GM18499 (cell line): Measurements from ENCODE around the gene METAP1D.
"Not testable (repeated sequence)": the region's sequence is repeated elsewhere in the genome, so short reads cannot be mapped to it uniquely, and the experiment has no call there.

Experiments used
- ATAC-seq: cut with Tn5 transposase; IDR thresholded peaks from one replicate; pipeline ENCODE4 v1.9.1; 2021; ENCODE audit warnings: moderate number of reproducible peaks; ENCODE audit not compliant: insufficient read depth, unreplicated experiment

The METAP1D gene

GRCh38 chr2:171999604-172000469 is at the start of gene METAP1D:
Gene METAP1D (plus strand): TSS chr2:171999953. CDS start chr2:171999970, 17 bp downstream.
- no peak for ATAC-seq

- ATAC-seq: no peak
Observed at GRCh38 chr2:171952276-171952675, 47.5 kb upstream of the METAP1D start.

GRCh38 chr2:171952748-171953147 is 47.0 kb upstream of the METAP1D start:
- ATAC-seq: no peak

GRCh38 chr2:171956135-171956825 is 43.5 kb upstream of the METAP1D start:
- no peak for ATAC-seq

- ATAC-seq: no peak
Observed at GRCh38 chr2:171957061-171957460, 42.7 kb upstream of the METAP1D start.

GRCh38 chr2:171958475-171958874 is 41.3 kb upstream of the METAP1D start:
- ATAC-seq: no peak

- ATAC-seq: no peak
Observed at GRCh38 chr2:171959998-171960397, 39.8 kb upstream of the METAP1D start.

GRCh38 chr2:171960570-171960969 is 39.2 kb upstream of the METAP1D start:
- no peak for ATAC-seq

GRCh38 chr2:171963198-171963597 is 36.6 kb upstream of the METAP1D start:
- no peak for ATAC-seq

- ATAC-seq: no peak
Observed at GRCh38 chr2:171964308-171964707, 35.4 kb upstream of the METAP1D start.

- no peak for ATAC-seq
Observed at GRCh38 chr2:171965238-171965637, 34.5 kb upstream of the METAP1D start.

- no peak for ATAC-seq
Observed at GRCh38 chr2:171965661-171966060, 34.1 kb upstream of the METAP1D start.

- ATAC-seq: no peak
Observed at GRCh38 chr2:171966235-171966634, 33.5 kb upstream of the METAP1D start.

GRCh38 chr2:171966688-171967087 is 33.1 kb upstream of the METAP1D start:
- ATAC-seq: no peak

- ATAC-seq: no peak
Observed at GRCh38 chr2:171968509-171968908, 31.2 kb upstream of the METAP1D start.

- ATAC-seq: no peak
Observed at GRCh38 chr2:171972329-171972982, 27.3 kb upstream of the METAP1D start.

GRCh38 chr2:171979103-171979502 is 20.6 kb upstream of the METAP1D start:
- ATAC-seq: no peak

GRCh38 chr2:171983924-171984323 is 15.8 kb upstream of the METAP1D start:
- ATAC-seq: not testable (repeated sequence)

- ATAC-seq: no peak
Observed at GRCh38 chr2:171985076-171985475, 14.7 kb upstream of the METAP1D start.

GRCh38 chr2:171986778-171987177 is 13.0 kb upstream of the METAP1D start:
- no peak for ATAC-seq

- no peak for ATAC-seq
Observed at GRCh38 chr2:171991027-171991426, 8.7 kb upstream of the METAP1D start.
